Kidney epithelial cell (primary cell): ENCODE measurements around the gene LYPD4. TPM values are rescaled to one million over a fixed set of nuclear protein-coding genes. Genes with fewer than 3 reads are reported as not detected.

Experiments
- DNase-seq: peaks from one replicate; pipeline ENCODE4 v3.0.0-alpha.2; 2010; ENCODE audit warnings: low read depth
- H3K27me3 ChIP-seq: 2 replicates; pipeline ENCODE4 v1.6.0; 2011; ENCODE audit warnings: low read length; ENCODE audit not compliant: control insufficient read depth, insufficient read depth
- H3K36me3 ChIP-seq: 2 replicates; pipeline ENCODE4 v1.5.1; 2011; ENCODE audit warnings: low read length; ENCODE audit not compliant: control insufficient read depth, insufficient read depth
- H3K4me3 ChIP-seq: 2 replicates; pipeline ENCODE4 v1.5.1; 2011; ENCODE audit warnings: low read depth, mild to moderate bottlenecking, control low read depth, low read length
- total RNA-seq: library from RNA; depleted of rRNA; stranded (reverse); fragments of >200 nt; gene quantifications from 2 replicates; pipeline ENCODE4 v1.2.3, GENCODE V29; 2015
- TF ChIP-seq, protein P1 (sequence below): IDR thresholded peaks from 2 replicates; pipeline ENCODE4 v1.5.1; 2011; ENCODE audit warnings: mild to moderate bottlenecking, moderate library complexity, low read length, control low read depth, inconsistent platforms; ENCODE audit not compliant: insufficient read depth, poor library complexity, severe bottlenecking

LYPD4 gene
- total RNA-seq, 1 donor from 2014 or later = not detected

DNA sequence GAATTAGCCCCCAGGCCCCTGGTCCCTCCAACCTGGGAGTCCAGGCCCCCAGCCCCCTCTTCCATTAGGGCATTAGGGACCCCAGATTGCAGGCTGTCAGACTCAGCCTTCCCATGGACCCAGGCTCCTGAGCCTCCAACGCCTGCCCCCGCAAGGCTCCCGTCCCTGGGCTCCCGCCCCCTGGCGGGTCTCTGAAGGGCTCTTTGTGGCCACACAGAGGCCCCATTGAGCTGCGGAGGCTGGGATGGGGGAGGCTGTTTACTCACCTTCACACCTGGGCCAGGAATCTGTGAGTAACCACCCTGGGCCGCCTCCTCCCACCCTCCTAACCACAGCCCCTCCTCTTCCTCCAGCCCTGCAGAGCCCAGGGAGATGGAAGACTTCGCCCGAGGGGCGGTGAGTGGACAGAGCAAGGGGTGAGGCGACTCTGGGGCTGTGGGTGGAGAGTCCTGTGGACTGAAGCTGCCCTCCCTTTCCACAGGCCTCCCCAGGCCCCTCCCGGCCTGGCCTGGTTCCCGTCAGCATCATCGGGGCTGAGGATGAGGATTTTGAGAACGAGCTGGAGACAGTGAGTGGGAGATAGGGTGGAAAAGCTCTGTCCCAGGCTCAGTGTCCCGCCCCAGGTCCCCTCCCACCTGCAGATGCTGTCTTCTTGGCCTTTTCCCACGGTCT lies 43.4 kb upstream of the LYPD4 start:
- H3K4me3 ChIP-seq = no peak overlapping the region
- DNase-seq = peak; percentile 86
- H3K36me3 ChIP-seq = peaks cover 2% of the 10 kb centered on the region
- TF ChIP-seq, protein P1, sequence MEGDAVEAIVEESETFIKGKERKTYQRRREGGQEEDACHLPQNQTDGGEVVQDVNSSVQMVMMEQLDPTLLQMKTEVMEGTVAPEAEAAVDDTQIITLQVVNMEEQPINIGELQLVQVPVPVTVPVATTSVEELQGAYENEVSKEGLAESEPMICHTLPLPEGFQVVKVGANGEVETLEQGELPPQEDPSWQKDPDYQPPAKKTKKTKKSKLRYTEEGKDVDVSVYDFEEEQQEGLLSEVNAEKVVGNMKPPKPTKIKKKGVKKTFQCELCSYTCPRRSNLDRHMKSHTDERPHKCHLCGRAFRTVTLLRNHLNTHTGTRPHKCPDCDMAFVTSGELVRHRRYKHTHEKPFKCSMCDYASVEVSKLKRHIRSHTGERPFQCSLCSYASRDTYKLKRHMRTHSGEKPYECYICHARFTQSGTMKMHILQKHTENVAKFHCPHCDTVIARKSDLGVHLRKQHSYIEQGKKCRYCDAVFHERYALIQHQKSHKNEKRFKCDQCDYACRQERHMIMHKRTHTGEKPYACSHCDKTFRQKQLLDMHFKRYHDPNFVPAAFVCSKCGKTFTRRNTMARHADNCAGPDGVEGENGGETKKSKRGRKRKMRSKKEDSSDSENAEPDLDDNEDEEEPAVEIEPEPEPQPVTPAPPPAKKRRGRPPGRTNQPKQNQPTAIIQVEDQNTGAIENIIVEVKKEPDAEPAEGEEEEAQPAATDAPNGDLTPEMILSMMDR = peak; percentile 76
- H3K27me3 ChIP-seq = no peaks in the 10 kb centered on the region

GRCh38 chr19:41886761-41887710 lies 42.6 kb upstream of the LYPD4 start:
- no peak overlapping the region for H3K4me3 ChIP-seq
- peaks cover 2% of the 10 kb centered on the region for H3K36me3 ChIP-seq
- TF ChIP-seq, protein P1 = no peak
- no peaks in the 10 kb centered on the region for H3K27me3 ChIP-seq
- no peak for DNase-seq

GRCh38 chr19:41883821-41884733 lies 39.6 kb upstream of the LYPD4 start:
- H3K36me3 ChIP-seq = peaks cover 2% of the 10 kb centered on the region
- H3K4me3 ChIP-seq = peak overlapping the region; percentile 67
- no peaks in the 10 kb centered on the region for H3K27me3 ChIP-seq
- TF ChIP-seq, protein P1 = peak; percentile 7
- DNase-seq = peak; percentile 69

GRCh38 chr19:41883463-41883820 lies 39.0 kb upstream of the LYPD4 start:
- Histone ChIP-seq H3K27me3 (peaks cover 2% of the 10 kb centered on the region), H3K36me3 (no peaks in the 10 kb centered on the region), H3K4me3 (peak overlapping the region; percentile 67)
- TF ChIP-seq, protein P1 = no peak
- DNase-seq = no peak

GRCh38 chr19:41882568-41883462 lies 38.3 kb upstream of the LYPD4 start, which contains the start of gene ARHGEF1:
Gene ARHGEF1 (plus strand): TSS chr19:41883184. CDS start chr19:41888083, 4,899 bp downstream.
- H3K4me3 ChIP-seq = peak within 1 kb of the TSS; percentile 67
- DNase-seq = no peak

More at GRCh38 chr19:41882568-41883462, 38.3 kb upstream of the LYPD4 start, which contains the start of gene ARHGEF1:
- Histone ChIP-seq H3K27me3 (peaks cover 6% of the 10 kb centered on the region), H3K36me3 (no peaks in the 10 kb centered on the region)
- TF ChIP-seq, protein P1 = no peak
